PC-3 (cell line): ENCODE data around the gene MAP1S.

ENCODE experiments used
- EZH2 ChIP-seq: fragments of 300-600 bp; sonication (generic); IDR thresholded peaks from one replicate; pipeline ENCODE4 v1.6.1; 2017; ENCODE audit warnings: antibody characterized with exemption, mild to moderate bottlenecking, low read length; ENCODE audit not compliant: unreplicated experiment
- TF ChIP-seq, protein P1 (sequence below): fragments of 300-600 bp; sonication (generic); conservative IDR thresholded peaks from 2 replicates; pipeline ENCODE4 v1.5.1; 2017; ENCODE audit warnings: antibody characterized with exemption, low read depth, mild to moderate bottlenecking, low read length

DNA sequence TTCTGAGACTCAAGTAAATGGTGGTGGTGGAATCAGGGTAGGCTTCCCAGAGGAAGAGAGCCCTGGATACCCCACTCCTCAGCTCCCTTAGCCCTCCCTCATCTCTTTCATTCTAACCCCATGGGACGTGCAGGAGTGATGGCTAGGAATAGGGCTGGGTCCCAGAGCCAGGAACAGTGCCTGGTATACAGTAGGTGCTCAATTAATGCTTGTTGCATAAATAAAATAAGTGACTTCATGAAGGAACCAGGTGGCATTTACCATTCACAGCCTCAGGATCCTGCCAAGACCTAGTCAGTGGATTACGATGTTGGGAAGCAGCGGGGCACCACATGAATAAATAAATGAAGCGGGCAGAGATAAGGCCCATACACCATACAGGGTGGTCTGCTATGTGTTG, 35.0 kb upstream of the MAP1S start:
- TF ChIP-seq, protein P1, sequence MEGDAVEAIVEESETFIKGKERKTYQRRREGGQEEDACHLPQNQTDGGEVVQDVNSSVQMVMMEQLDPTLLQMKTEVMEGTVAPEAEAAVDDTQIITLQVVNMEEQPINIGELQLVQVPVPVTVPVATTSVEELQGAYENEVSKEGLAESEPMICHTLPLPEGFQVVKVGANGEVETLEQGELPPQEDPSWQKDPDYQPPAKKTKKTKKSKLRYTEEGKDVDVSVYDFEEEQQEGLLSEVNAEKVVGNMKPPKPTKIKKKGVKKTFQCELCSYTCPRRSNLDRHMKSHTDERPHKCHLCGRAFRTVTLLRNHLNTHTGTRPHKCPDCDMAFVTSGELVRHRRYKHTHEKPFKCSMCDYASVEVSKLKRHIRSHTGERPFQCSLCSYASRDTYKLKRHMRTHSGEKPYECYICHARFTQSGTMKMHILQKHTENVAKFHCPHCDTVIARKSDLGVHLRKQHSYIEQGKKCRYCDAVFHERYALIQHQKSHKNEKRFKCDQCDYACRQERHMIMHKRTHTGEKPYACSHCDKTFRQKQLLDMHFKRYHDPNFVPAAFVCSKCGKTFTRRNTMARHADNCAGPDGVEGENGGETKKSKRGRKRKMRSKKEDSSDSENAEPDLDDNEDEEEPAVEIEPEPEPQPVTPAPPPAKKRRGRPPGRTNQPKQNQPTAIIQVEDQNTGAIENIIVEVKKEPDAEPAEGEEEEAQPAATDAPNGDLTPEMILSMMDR: no peak
- no peak for TF ChIP-seq EZH2
